Lower leg skin (tissue), 4 donors: ENCODE measurements around the gene CASP2. TPM values are rescaled to one million over a fixed set of nuclear protein-coding genes. Genes with fewer than 3 reads are reported as not detected.

Experiments used
- DNase-seq, 2 donors: peaks; one replicate each; pipeline ENCODE4 v3.0.0-alpha.2; 2019; ENCODE audit warnings: low spot score in 2 of 2
- H3K4me3 ChIP-seq: fragments of 200-600 bp; sonication (generic); 2 replicates; pipeline ENCODE4 v1.5.1; 2017; ENCODE audit warnings: mild to moderate bottlenecking, low read depth; ENCODE audit not compliant: poor library complexity, severe bottlenecking
- POLR2A ChIP-seq, 2 donors: fragments of 450-650 bp; IDR thresholded peaks; one replicate each; pipeline ENCODE4 v1.6.1; 2016 to 2017; ENCODE audit warnings: antibody characterized with exemption in 2 of 2, mild to moderate bottlenecking in 1 of 2, moderate library complexity in 1 of 2
- WGBS, 2 donors: methylation state at CpG; one replicate each; pipeline ENCODE4 v1.1.5; 2018; 5-methylcytosine and 5-hydroxymethylcytosine counted together
- intact Hi-C: fragments of 100-400 bp; cut with DNase I; formaldehyde crosslinking; loops from one replicate; pipeline ENCODE4 v1.15.0; 2023; ENCODE audit warnings: low total_unique reads
- total RNA-seq, 4 donors: library from RNA; depleted of rRNA; stranded (reverse); fragments of >200 nt; gene quantifications; one replicate each; pipeline ENCODE4 v1.1.0, GENCODE V29; 2016
- TF ChIP-seq, protein P1 (sequence below), 3 donors: fragments of 450-650 bp; IDR thresholded peaks; one replicate each; pipeline ENCODE4 v1.5.1; 2016; ENCODE audit warnings: antibody characterized with exemption in 3 of 3, mild to moderate bottlenecking in 3 of 3, moderate library complexity in 2 of 3

Gene CASP2
- total RNA-seq, 4 donors from 2014 or later = 9.6 to 22.7 (median 16.0) TPM

DNA sequence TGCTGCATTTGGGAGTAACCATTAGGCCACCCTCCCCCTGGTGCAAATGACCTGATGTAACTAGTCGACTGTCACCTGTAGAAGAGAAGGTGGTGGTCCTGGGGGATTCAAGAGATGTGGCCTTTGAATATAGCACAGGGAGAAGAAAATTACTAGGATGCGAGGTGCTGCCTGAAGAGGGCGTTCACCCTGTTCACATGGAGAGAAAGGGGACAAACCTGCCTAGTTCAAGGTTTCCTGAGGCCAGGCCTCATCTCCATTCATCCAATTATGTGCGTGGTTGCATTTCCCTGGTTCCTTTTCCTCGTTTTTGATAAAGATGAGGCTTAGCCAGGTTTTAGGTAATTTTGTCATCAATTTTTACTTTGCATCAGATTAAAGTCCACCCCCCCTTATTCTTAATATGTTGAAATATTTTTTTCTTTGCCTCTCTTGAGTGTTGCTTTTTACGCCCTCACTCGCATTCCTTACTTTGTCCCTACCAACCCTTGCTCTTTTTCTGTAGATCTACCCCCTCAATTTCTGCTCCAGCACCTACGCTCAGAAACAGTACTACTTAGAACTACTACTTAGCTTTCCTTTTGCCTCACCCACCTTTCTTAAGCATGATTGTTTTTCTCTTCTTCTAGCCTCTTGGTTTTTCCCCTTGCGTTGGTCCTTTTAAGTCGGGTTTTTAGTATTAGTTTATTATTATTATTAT, 41.5 kb downstream of the CASP2 start:
- 90 to 91% methylated on average over 10 of the region's 10 CpGs for WGBS, 2 donors

DNA sequence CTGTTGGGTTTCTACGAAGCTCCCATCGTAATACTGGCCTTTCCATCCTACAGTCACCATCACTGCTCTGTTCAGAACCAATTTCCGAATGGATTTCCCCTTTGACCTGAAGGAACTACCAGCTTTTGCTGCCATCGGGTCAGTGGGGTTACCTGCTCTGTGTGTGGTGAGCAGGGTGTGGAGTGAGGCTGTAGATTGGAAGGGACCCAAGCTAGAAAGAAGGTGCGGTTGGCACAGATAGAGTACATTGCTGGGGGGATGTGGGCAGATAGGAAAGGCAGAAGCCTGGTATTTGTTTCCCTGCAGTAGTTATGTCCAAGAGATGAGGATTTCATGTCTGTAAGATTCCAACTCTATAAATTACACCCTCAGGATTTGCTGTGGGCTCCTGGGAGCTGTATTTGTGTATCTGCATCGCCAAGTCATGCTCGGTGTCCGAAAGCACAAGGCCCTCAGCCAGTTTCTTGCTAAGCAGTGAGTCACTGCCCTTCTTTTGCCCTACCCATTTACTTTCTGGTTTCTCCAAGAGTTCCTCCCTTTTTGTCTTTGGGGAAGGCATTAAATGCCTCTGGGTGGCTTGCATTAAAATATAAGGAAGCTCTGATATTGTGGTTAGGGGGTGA, 43.1 kb downstream of the CASP2 start:
- no peak overlapping the region for H3K4me3 ChIP-seq
- TF ChIP-seq, protein P1, sequence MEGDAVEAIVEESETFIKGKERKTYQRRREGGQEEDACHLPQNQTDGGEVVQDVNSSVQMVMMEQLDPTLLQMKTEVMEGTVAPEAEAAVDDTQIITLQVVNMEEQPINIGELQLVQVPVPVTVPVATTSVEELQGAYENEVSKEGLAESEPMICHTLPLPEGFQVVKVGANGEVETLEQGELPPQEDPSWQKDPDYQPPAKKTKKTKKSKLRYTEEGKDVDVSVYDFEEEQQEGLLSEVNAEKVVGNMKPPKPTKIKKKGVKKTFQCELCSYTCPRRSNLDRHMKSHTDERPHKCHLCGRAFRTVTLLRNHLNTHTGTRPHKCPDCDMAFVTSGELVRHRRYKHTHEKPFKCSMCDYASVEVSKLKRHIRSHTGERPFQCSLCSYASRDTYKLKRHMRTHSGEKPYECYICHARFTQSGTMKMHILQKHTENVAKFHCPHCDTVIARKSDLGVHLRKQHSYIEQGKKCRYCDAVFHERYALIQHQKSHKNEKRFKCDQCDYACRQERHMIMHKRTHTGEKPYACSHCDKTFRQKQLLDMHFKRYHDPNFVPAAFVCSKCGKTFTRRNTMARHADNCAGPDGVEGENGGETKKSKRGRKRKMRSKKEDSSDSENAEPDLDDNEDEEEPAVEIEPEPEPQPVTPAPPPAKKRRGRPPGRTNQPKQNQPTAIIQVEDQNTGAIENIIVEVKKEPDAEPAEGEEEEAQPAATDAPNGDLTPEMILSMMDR (IDR thresholded peaks at IDR 0.05) = no peak
- TF ChIP-seq POLR2A (IDR thresholded peaks at IDR 0.05) = no peak
- 51 to 61% methylated on average over 8 of the region's 8 CpGs for WGBS, 2 donors
- intact Hi-C loops = no loop called here
- peak in 1 of 2 donors; percentile 26 for DNase-seq

More for the DNA sequence above, 41.5 kb downstream of the CASP2 start:
- no peak overlapping the region for H3K4me3 ChIP-seq
- no peak for TF ChIP-seq POLR2A (IDR thresholded peaks at IDR 0.05)
- TF ChIP-seq, protein P1 (IDR thresholded peaks at IDR 0.05) = no peak
- no peak for DNase-seq
- intact Hi-C loops = loop anchor here (1.0 kb wide), 1 partner anchor 35 kb away; no protein-coding TSS in a partner anchor

- no peak overlapping the region for H3K4me3 ChIP-seq
- DNase-seq = no peak
- 45 to 57% methylated on average over 1 of the region's 1 CpG for WGBS, 2 donors
- intact Hi-C loops = no loop called here
- TF ChIP-seq, protein P1 (IDR thresholded peaks at IDR 0.05) = no peak
- TF ChIP-seq POLR2A (IDR thresholded peaks at IDR 0.05) = no peak
Observed at GRCh38 chr7:143334244-143334643, 46.1 kb downstream of the CASP2 start.

DNA sequence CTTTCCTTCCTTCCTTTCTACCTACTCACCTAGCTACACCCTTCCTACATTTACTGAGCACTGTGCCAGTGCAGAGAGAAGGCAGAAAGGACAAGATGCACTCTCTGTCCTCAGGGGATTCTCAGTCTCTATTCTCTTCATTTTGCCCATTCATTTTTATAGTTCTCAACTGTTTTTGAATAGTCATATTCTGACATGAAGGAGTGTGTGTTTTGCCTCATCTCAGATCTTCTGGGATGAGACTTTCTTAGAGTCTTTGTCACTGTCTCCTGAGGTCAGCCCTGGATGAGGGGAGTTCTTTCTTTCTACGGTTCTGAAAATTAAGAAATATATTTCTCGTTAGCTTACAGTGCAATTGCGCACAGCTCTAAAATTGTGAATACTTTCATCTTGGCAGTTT, 49.1 kb downstream of the CASP2 start:
- no peak overlapping the region for H3K4me3 ChIP-seq
- 83 to 87% methylated on average over 3 of the region's 3 CpGs for WGBS, 2 donors
- TF ChIP-seq, protein P1 (IDR thresholded peaks at IDR 0.05) = no peak
- TF ChIP-seq POLR2A (IDR thresholded peaks at IDR 0.05) = no peak
- no peak for DNase-seq
- intact Hi-C loops = no loop called here

- intact Hi-C loops = no loop called here
- TF ChIP-seq, protein P1 (IDR thresholded peaks at IDR 0.05) = no peak
- TF ChIP-seq POLR2A (IDR thresholded peaks at IDR 0.05) = no peak
- H3K4me3 ChIP-seq = no peak overlapping the region
- peak in 1 of 2 donors; percentile 69 for DNase-seq
- 89 to 91% methylated on average over 8 of the region's 8 CpGs for WGBS, 2 donors
Observed at GRCh38 chr7:143341842-143342241, 53.7 kb downstream of the CASP2 start.
